GM12875 (cell line): ENCODE results near the gene MSH2.
"Not testable (repeated sequence)": the region's sequence is repeated elsewhere in the genome, so short reads cannot be mapped to it uniquely, and the experiment has no call there.

Source experiments
- H3K4me3 ChIP-seq: one replicate; pipeline ENCODE4 v1.5.1; 2011; ENCODE audit warnings: low read depth, low read length, control low read depth
- CTCF ChIP-seq: IDR thresholded peaks from 2 replicates; pipeline ENCODE4 v1.5.1; 2011; ENCODE audit warnings: low read depth, mild to moderate bottlenecking, control low read depth, inconsistent platforms, low read length, moderate library complexity, borderline replicate concordance; ENCODE audit not compliant: insufficient read depth

Gene MSH2

GRCh38 chr2:47414682-47415458, 11.9 kb downstream of the MSH2 start:
- no peak for TF ChIP-seq CTCF
- no peak overlapping the region for H3K4me3 ChIP-seq

GRCh38 chr2:47420214-47420613, 17.3 kb downstream of the MSH2 start:
- no peak for TF ChIP-seq CTCF
- H3K4me3 ChIP-seq = no peak overlapping the region

GRCh38 chr2:47420683-47421082, 17.7 kb downstream of the MSH2 start:
- H3K4me3 ChIP-seq = not testable (repeated sequence)

GRCh38 chr2:47422016-47422415, 19.1 kb downstream of the MSH2 start:
- no peak overlapping the region for H3K4me3 ChIP-seq
- TF ChIP-seq CTCF = no peak

- H3K4me3 ChIP-seq = no peak overlapping the region
- TF ChIP-seq CTCF = no peak
Measured at GRCh38 chr2:47422560-47422959, 19.6 kb downstream of the MSH2 start.

- no peak overlapping the region for H3K4me3 ChIP-seq
- TF ChIP-seq CTCF = no peak
Measured at GRCh38 chr2:47426786-47427185, 23.8 kb downstream of the MSH2 start.

GRCh38 chr2:47429795-47430194, 26.8 kb downstream of the MSH2 start:
- H3K4me3 ChIP-seq = no peak overlapping the region
- TF ChIP-seq CTCF = no peak

- not testable (repeated sequence) for H3K4me3 ChIP-seq
Measured at GRCh38 chr2:47433006-47433405, 30.1 kb downstream of the MSH2 start.

GRCh38 chr2:47433445-47433844, 30.5 kb downstream of the MSH2 start:
- H3K4me3 ChIP-seq = not testable (repeated sequence)
